IMR-90 (cell line): ENCODE data around the gene SNX27. TPM values are rescaled to one million over a fixed set of nuclear protein-coding genes. Genes with fewer than 3 reads are reported as not detected.

Experiments
- ATAC-seq: fragments of 200-7000 bp; cut with Tn5 transposase; 2 replicates; pipeline ENCODE4 v1.9.1; 2020; ENCODE audit warnings: low read depth, mild to moderate bottlenecking, moderate library complexity
- BruUV-seq: library from RNA; stranded (reverse); fragments of 400-500 nt; replicated peaks from 2 replicates; lab custom pipeline; 2021; lab: Mats Ljungman, UMichigan
- CTCF ChIA-PET: fragments of 300-600 bp; formaldehyde crosslinking; extraction: SDS; loops from one replicate; lab custom pipeline; 2021; ENCODE audit warnings: antibody characterized with exemption; lab: Yijun Ruan, JAX
- POLR2A ChIA-PET: fragments of 300-600 bp; sonication (Branson Sonifier 250); formaldehyde crosslinking; loops from one replicate; lab custom pipeline; 2022; ENCODE audit warnings: antibody characterized with exemption; ENCODE audit not compliant: unreplicated experiment; lab: Charles Lee
- DNase-seq: peaks from one replicate; pipeline ENCODE4 v3.0.0; 2013
- H2AFZ ChIP-seq: replicated peaks from 2 replicates; pipeline ENCODE3; 2013; ENCODE audit warnings: low read length, mild to moderate bottlenecking; ENCODE audit not compliant: poor library complexity
- H2AK5ac ChIP-seq: 2 replicates; pipeline ENCODE4 v1.6.1; 2013; ENCODE audit warnings: low read depth, low read length, inconsistent platforms
- H2AK9ac ChIP-seq: replicated peaks from 2 replicates; pipeline ENCODE3; 2013; ENCODE audit warnings: mild to moderate bottlenecking, low read depth, low read length, moderate library complexity; ENCODE audit not compliant: poor library complexity
- H2BK120ac ChIP-seq: 2 replicates; pipeline ENCODE4 v1.6.1; 2013; ENCODE audit warnings: low read depth, low read length, inconsistent platforms
- H2BK15ac ChIP-seq: 3 replicates; pipeline ENCODE4 v1.6.1; 2013; ENCODE audit warnings: low read depth, low read length, inconsistent platforms
- H2BK20ac ChIP-seq: 2 replicates; pipeline ENCODE4 v1.6.1; 2013; ENCODE audit warnings: low read depth, mild to moderate bottlenecking, inconsistent platforms, low read length, moderate library complexity
- H2BK5ac ChIP-seq: 2 replicates; pipeline ENCODE4 v1.6.1; 2013; ENCODE audit warnings: mild to moderate bottlenecking, low read depth, low read length, inconsistent platforms; ENCODE audit not compliant: poor library complexity, severe bottlenecking
- H3K14ac ChIP-seq: replicated peaks from 2 replicates; pipeline ENCODE4 v1.6.1; 2013; ENCODE audit warnings: low read depth, low read length, inconsistent platforms
- H3K18ac ChIP-seq: 2 replicates; pipeline ENCODE4 v1.6.1; 2013; ENCODE audit warnings: low read depth, low read length, control low read depth
- H3K23ac ChIP-seq: 2 replicates; pipeline ENCODE4 v1.6.1; 2013; ENCODE audit warnings: low read depth, low read length, inconsistent platforms
- H3K27ac ChIP-seq: 2 replicates; pipeline ENCODE4 v1.5.1; 2013; ENCODE audit warnings: mild to moderate bottlenecking, control low read depth, low read length; ENCODE audit not compliant: insufficient read depth
- H3K27me3 ChIP-seq: 2 replicates; pipeline ENCODE4 v1.6.1; 2013; ENCODE audit warnings: low read length; ENCODE audit not compliant: control insufficient read depth, insufficient read depth
- H3K36me3 ChIP-seq: 2 replicates; pipeline ENCODE4 v1.6.1; 2013; ENCODE audit warnings: low read length, mixed read lengths; ENCODE audit not compliant: control insufficient read depth, insufficient read depth
- H3K4ac ChIP-seq: 2 replicates; pipeline ENCODE4 v1.6.1; 2013; ENCODE audit warnings: low read depth, low read length, inconsistent platforms
- H3K4me1 ChIP-seq: 2 replicates; pipeline ENCODE4 v1.6.1; 2013; ENCODE audit warnings: low read length, mixed read lengths; ENCODE audit not compliant: control insufficient read depth, insufficient read depth
- H3K4me2 ChIP-seq: 2 replicates; pipeline ENCODE4 v1.6.1; 2013; ENCODE audit warnings: low read depth, mild to moderate bottlenecking, control low read depth, low read length, moderate library complexity
- H3K4me3 ChIP-seq: 2 replicates; pipeline ENCODE4 v1.5.1; 2013; ENCODE audit warnings: low read depth, mild to moderate bottlenecking, control low read depth, low read length, moderate library complexity; ENCODE audit not compliant: insufficient read depth
- H3K56ac ChIP-seq: 2 replicates; pipeline ENCODE4 v1.6.1; 2013; ENCODE audit warnings: low read length, inconsistent platforms; ENCODE audit not compliant: insufficient read depth; ENCODE audit errors: extremely low read depth
- H3K79me1 ChIP-seq, 2 experiments: 2 replicates each; pipeline ENCODE4 v1.6.1; 2013; ENCODE audit warnings: low read length in 2 of 2, inconsistent platforms in 1 of 2, low read depth in 1 of 2
- H3K9ac ChIP-seq: 2 replicates; pipeline ENCODE4 v1.6.1; 2013; ENCODE audit warnings: low read depth, low read length, control low read depth
- H3K9me1 ChIP-seq: 2 replicates; pipeline ENCODE4 v1.6.1; 2013; ENCODE audit warnings: low read length, inconsistent platforms; ENCODE audit not compliant: insufficient read depth
- H3K9me3 ChIP-seq: 2 replicates; pipeline ENCODE4 v1.6.1; 2013; ENCODE audit warnings: low read length; ENCODE audit not compliant: control insufficient read depth, insufficient read depth
- H4K20me1 ChIP-seq: 2 replicates; pipeline ENCODE4 v1.6.1; 2013; ENCODE audit warnings: low read length, inconsistent platforms; ENCODE audit not compliant: insufficient read depth
- H4K5ac ChIP-seq: 2 replicates; pipeline ENCODE4 v1.6.1; 2013; ENCODE audit warnings: mild to moderate bottlenecking, low read depth, low read length, control low read depth
- H4K8ac ChIP-seq, 2 experiments: 2 replicates each; pipeline ENCODE4 v1.6.1; 2013; ENCODE audit warnings: low read depth in 2 of 2, low read length in 2 of 2, control low read depth in 1 of 2, inconsistent platforms in 1 of 2
- H4K91ac ChIP-seq: 2 replicates; pipeline ENCODE4 v1.6.1; 2013; ENCODE audit warnings: low read depth, low read length, inconsistent platforms; ENCODE audit not compliant: insufficient read depth
- CEBPB ChIP-seq: IDR thresholded peaks from 2 replicates; pipeline ENCODE4 v1.6.1; 2012; ENCODE audit warnings: low read depth, low read length, improper control_type of control experiment
- CHD1 ChIP-seq: IDR thresholded peaks from 2 replicates; pipeline ENCODE4 v1.6.1; 2012; ENCODE audit warnings: low read depth, low read length, improper control_type of control experiment
- ELK1 ChIP-seq: fragments of 150-350 bp; IDR thresholded peaks from 2 replicates; pipeline ENCODE4 v1.6.1; 2016; ENCODE audit warnings: low read depth, mild to moderate bottlenecking, low read length, moderate library complexity, borderline replicate concordance
- FOS ChIP-seq: fragments of 150-350 bp; IDR thresholded peaks from 2 replicates; pipeline ENCODE4 v1.6.1; 2016; ENCODE audit warnings: low read depth, low read length
- MAZ ChIP-seq: IDR thresholded peaks from 2 replicates; pipeline ENCODE4 v1.6.1; 2012; ENCODE audit warnings: low read depth, mild to moderate bottlenecking, low read length, improper control_type of control experiment, moderate library complexity, borderline replicate concordance
- RCOR1 ChIP-seq: IDR thresholded peaks from 2 replicates; pipeline ENCODE4 v1.6.1; 2012; ENCODE audit warnings: mild to moderate bottlenecking, low read length, improper control_type of control experiment; ENCODE audit not compliant: insufficient replicate concordance
- RFX5 ChIP-seq: IDR thresholded peaks from 2 replicates; pipeline ENCODE4 v1.8.0; 2012; ENCODE audit warnings: low read depth, mild to moderate bottlenecking, low read length, moderate library complexity
- SMC3 ChIP-seq: fragments of 150-350 bp; IDR thresholded peaks from 2 replicates; pipeline ENCODE4 v1.6.1; 2016; ENCODE audit warnings: low read depth, mild to moderate bottlenecking, antibody characterized with exemption, low read length, moderate library complexity
- WGBS, 2 experiments: methylation state at CpG; one replicate each; pipeline versions ENCODE4 v1.1.5 to v1.1.7; 2013; ENCODE audit warnings: missing lambda C conversion rate in 2 of 2; ENCODE audit not compliant: insufficient read length in 1 of 2; ENCODE audit errors: extremely low coverage in 2 of 2; 5-methylcytosine and 5-hydroxymethylcytosine counted together
- dilution Hi-C: fragments of 300-500 bp; cut with HindIII; formaldehyde crosslinking; loops from one replicate; pipeline ENCODE4 v1.14.3; 2018; ENCODE audit warnings: low sequenced_read_pairs; ENCODE audit not compliant: unreplicated experiment
- in situ Hi-C: fragments of 300-500 bp; cut with MboI; formaldehyde crosslinking; loops from 3 replicates; pipeline ENCODE4 v1.14.3; 2019; ENCODE audit warnings: low sequenced_read_pairs, inconsistent platforms, mixed read lengths
- intact Hi-C: fragments of 100-400 bp; cut with micrococcal nuclease; formaldehyde crosslinking; loops from 2 replicates; pipeline ENCODE4 v1.10.0; 2022
- polyA plus RNA-seq, 3 experiments: library from polyadenylated mRNA; depleted of rRNA; stranded (reverse); fragments of >200 nt; gene quantifications; 2 replicates each; pipeline ENCODE4 v1.2.3, GENCODE V29; 2012; ENCODE audit warnings: low replicate concordance in 1 of 3
- total RNA-seq: library from RNA; depleted of rRNA; stranded (reverse); fragments of >200 nt; gene quantifications from 2 replicates; pipeline ENCODE4 v1.2.3, GENCODE V29; 2012
- TF ChIP-seq, protein P1 (sequence below): conservative IDR thresholded peaks from 2 replicates; pipeline ENCODE4 v1.5.1; 2012; ENCODE audit warnings: mild to moderate bottlenecking, low read depth, low read length, improper control_type of control experiment

SNX27 gene
- total and polyA plus RNA-seq, 2 of the 4 experiments (the other 2 are of a cell fraction) = 12.3 to 25.6 TPM

DNA sequence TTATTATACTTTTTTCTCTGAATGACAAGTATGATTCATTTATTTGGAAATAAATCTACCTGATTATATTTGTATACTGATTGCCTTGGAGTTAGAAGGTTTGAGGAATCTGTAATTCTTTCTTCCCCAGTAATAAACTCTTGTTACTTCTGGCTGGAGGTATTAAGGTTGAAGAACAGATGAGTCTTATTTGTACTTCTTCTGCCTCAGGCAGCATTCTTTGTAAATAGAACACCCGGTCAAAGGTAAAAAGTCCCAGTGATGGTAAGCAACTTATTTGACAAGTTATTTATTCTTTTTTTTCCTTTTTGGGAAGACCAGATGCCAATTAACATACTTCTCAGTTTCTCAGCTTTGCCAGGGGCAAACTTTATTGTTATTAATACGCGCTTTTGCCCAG lies 12.9 kb downstream of the SNX27 start:
- Histone ChIP-seq H3K36me3 (no peaks in the 10 kb centered on the region), H4K8ac (no peak overlapping the region), H3K79me1 (peaks cover 6 to 68% of the 10 kb centered on the region in 2 experiments; a peak in 2 of 4 replicates), H3K4me3 (no peak overlapping the region), H4K5ac (no peak overlapping the region), H2AK5ac (no peak overlapping the region), H3K27ac (no peak overlapping the region), H2BK15ac (no peak overlapping the region), H3K27me3 (no peaks in the 10 kb centered on the region), H3K18ac (no peak overlapping the region), H3K23ac (no peak overlapping the region), H2BK120ac (no peak overlapping the region), H3K9me3 (no peaks in the 10 kb centered on the region), H2AFZ (no peak overlapping the region), H3K14ac (no peak overlapping the region), H4K20me1 (peaks cover 6% of the 10 kb centered on the region), H2BK20ac (no peak overlapping the region), H2BK5ac (no peak overlapping the region), H3K9ac (no peak overlapping the region), H3K56ac (no peak overlapping the region), H3K4ac (no peak overlapping the region), H2AK9ac (no peak overlapping the region), H4K91ac (no peak overlapping the region), H3K4me1 (peaks cover 7% of the 10 kb centered on the region), H3K9me1 (0 out of 2 replicates have a peak, but pooled peaks cover 3% of the 10 kb centered on the region), H3K4me2 (no peak overlapping the region)
- in situ Hi-C loops (no loop called here), intact Hi-C loops (loop anchor here (5.0 kb wide), 1 partner anchor 38 kb away; no protein-coding TSS in a partner anchor), dilution Hi-C loops (no loop called here)
- DNase-seq = no peak
- ATAC-seq = no peak
- POLR2A ChIA-PET = no interaction called here
- TF ChIP-seq CHD1 = no peak
- TF ChIP-seq ELK1 = no peak
- TF ChIP-seq, protein P1, sequence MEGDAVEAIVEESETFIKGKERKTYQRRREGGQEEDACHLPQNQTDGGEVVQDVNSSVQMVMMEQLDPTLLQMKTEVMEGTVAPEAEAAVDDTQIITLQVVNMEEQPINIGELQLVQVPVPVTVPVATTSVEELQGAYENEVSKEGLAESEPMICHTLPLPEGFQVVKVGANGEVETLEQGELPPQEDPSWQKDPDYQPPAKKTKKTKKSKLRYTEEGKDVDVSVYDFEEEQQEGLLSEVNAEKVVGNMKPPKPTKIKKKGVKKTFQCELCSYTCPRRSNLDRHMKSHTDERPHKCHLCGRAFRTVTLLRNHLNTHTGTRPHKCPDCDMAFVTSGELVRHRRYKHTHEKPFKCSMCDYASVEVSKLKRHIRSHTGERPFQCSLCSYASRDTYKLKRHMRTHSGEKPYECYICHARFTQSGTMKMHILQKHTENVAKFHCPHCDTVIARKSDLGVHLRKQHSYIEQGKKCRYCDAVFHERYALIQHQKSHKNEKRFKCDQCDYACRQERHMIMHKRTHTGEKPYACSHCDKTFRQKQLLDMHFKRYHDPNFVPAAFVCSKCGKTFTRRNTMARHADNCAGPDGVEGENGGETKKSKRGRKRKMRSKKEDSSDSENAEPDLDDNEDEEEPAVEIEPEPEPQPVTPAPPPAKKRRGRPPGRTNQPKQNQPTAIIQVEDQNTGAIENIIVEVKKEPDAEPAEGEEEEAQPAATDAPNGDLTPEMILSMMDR = no peak
- TF ChIP-seq MAZ = no peak
- TF ChIP-seq SMC3 = no peak
- TF ChIP-seq RFX5 = no peak
- no peak for TF ChIP-seq FOS
- no peak for TF ChIP-seq RCOR1
- no peak for TF ChIP-seq CEBPB
- CTCF ChIA-PET = no interaction called here
- BruUV-seq = no TSS peak
- WGBS, 2 experiments = no CpG with 5 or more reads among the region's 3 CpGs
